SIG-M5 treated with dmso at 0.1 percent for 504 hours (cell line): ENCODE data around the gene POU6F2.

Experiments used
- DNase-seq: peaks from one replicate; lab custom pipeline; 2025; ENCODE audit not compliant: unreplicated experiment; lab: John Stamatoyannopoulos, UW

The POU6F2 gene

GRCh38 chr7:39488467-39489393 is 511.0 kb downstream of the POU6F2 start:
- DNase-seq: no peak

- no peak for DNase-seq
Observed at GRCh38 chr7:39490296-39490695, 512.6 kb downstream of the POU6F2 start.

GRCh38 chr7:39493934-39494333 is 516.2 kb downstream of the POU6F2 start:
- DNase-seq: no peak

GRCh38 chr7:39501358-39501757 is 523.6 kb downstream of the POU6F2 start:
- no peak for DNase-seq

- DNase-seq: no peak
Observed at GRCh38 chr7:39504963-39505362, 527.3 kb downstream of the POU6F2 start.

- no peak for DNase-seq
Observed at GRCh38 chr7:39507866-39508551, 530.3 kb downstream of the POU6F2 start.

GRCh38 chr7:39509436-39509835 is 531.7 kb downstream of the POU6F2 start:
- no peak for DNase-seq

- DNase-seq: no peak
Observed at GRCh38 chr7:39509912-39510311, 532.2 kb downstream of the POU6F2 start.

- DNase-seq: no peak
Observed at GRCh38 chr7:39510864-39511354, 533.2 kb downstream of the POU6F2 start.

GRCh38 chr7:39515534-39516228 is 538.0 kb downstream of the POU6F2 start:
- DNase-seq: no peak

GRCh38 chr7:39516498-39516897 is 538.8 kb downstream of the POU6F2 start:
- no peak for DNase-seq

GRCh38 chr7:39517240-39517639 is 539.5 kb downstream of the POU6F2 start:
- no peak for DNase-seq
